K562 (cell line): ENCODE results near the gene MYL5. TPM values are rescaled to one million over a fixed set of nuclear protein-coding genes. Genes with fewer than 3 reads are reported as not detected.

Experiments used
- CBX1 ChIP-seq: sonication (generic); IDR thresholded peaks from 2 replicates; pipeline ENCODE4 v1.6.1; 2016; ENCODE audit warnings: antibody characterized with exemption, low read depth, mild to moderate bottlenecking
- CLOCK ChIP-seq: fragments of 250-450 bp; sonication (Bioruptor Pico); IDR thresholded peaks from 2 replicates; pipeline ENCODE4 v1.4.0; 2020; ENCODE audit warnings: mild to moderate bottlenecking, moderate library complexity, borderline replicate concordance
- ELF4 ChIP-seq: fragments of 450-650 bp; formaldehyde crosslinking; IDR thresholded peaks from 2 replicates; pipeline ENCODE4 v1.4.0; 2022; ENCODE audit warnings: missing genetic modification characterization
- HDAC6 ChIP-seq: IDR thresholded peaks from 2 replicates; pipeline ENCODE4 v1.6.1; 2012; ENCODE audit warnings: low read depth, mild to moderate bottlenecking, control low read depth, inconsistent platforms, low read length, moderate library complexity
- NBN ChIP-seq: fragments of 450-650 bp; IDR thresholded peaks from 2 replicates; pipeline ENCODE4 v1.6.1; 2016; ENCODE audit warnings: low read depth, mild to moderate bottlenecking
- NCOA2 ChIP-seq, 2 experiments: fragments of 450-650 bp; IDR thresholded peaks; 2 replicates each; pipeline ENCODE4 v1.6.1; 2018; ENCODE audit warnings: mild to moderate bottlenecking in 2 of 2, moderate library complexity in 1 of 2; ENCODE audit not compliant: partially characterized antibody in 2 of 2
- TCF3 ChIP-seq: sonication (generic); formaldehyde crosslinking; IDR thresholded peaks from 2 replicates; pipeline ENCODE4 v1.4.0; 2020; ENCODE audit warnings: mild to moderate bottlenecking, missing genetic modification reagents
- ZBTB11 ChIP-seq, 3 experiments: fragments of 200-800 bp in 1 of 3; fragments of 250-450 bp in 1 of 3; fragments of 450-650 bp in 1 of 3; sonication (Bioruptor Pico) in 1 of 3; sonication (Bioruptor generic) in 1 of 3; formaldehyde crosslinking in 1 of 3; IDR thresholded peaks; 2 replicates each; pipeline versions ENCODE4 v1.6.1 to v1.8.0; 2016 to 2022; ENCODE audit warnings: mild to moderate bottlenecking in 2 of 3, missing genetic modification characterization in 2 of 3, missing compliant biosample characterization in 1 of 3, moderate library complexity in 1 of 3
- ZFX ChIP-seq: sonication (generic); formaldehyde crosslinking; IDR thresholded peaks from 2 replicates; pipeline ENCODE4 v1.8.0; 2022; ENCODE audit warnings: mild to moderate bottlenecking, missing genetic modification reagents, moderate library complexity
- ZNF124 ChIP-seq: sonication (generic); formaldehyde crosslinking; IDR thresholded peaks from 2 replicates; pipeline ENCODE4 v1.8.1; 2022; ENCODE audit warnings: missing genetic modification reagents
- ZNF253 ChIP-seq: fragments of 250-450 bp; sonication (Bioruptor Pico); conservative IDR thresholded peaks from 2 replicates; pipeline ENCODE4 v1.6.1; 2021; ENCODE audit warnings: mild to moderate bottlenecking
- ZNF41 ChIP-seq: fragments of 250-450 bp; sonication (Bioruptor Pico); conservative IDR thresholded peaks from 2 replicates; pipeline ENCODE4 v1.4.0; 2020; ENCODE audit warnings: mild to moderate bottlenecking
- ZNF584 ChIP-seq: fragments of 200-800 bp; sonication (Bioruptor generic); IDR thresholded peaks from 2 replicates; pipeline ENCODE4 v1.6.1; 2016; ENCODE audit warnings: low read depth, mild to moderate bottlenecking, missing genetic modification characterization, missing compliant biosample characterization
- polyA plus RNA-seq, 8 experiments: library from polyadenylated mRNA; depleted of rRNA in 4 of 8; stranded (reverse) in 5 of 8; unstranded in 3 of 8; fragments of >200 nt; fragmentation: Nextera tagmentation in 2 of 8; fragmentation: Illumina TruSeq in 1 of 8; extraction: Ambion mirVana in 2 of 8; extraction: Trizol in 1 of 8; gene quantifications; 2 replicates each; pipeline versions ENCODE4 v1.2.1 to v1.2.3, GENCODE V29; 2011 to 2014; ENCODE audit warnings: inconsistent platforms in 1 of 8, missing spikeins in 1 of 8
- total RNA-seq, 7 experiments: library from RNA; depleted of rRNA in 6 of 7; stranded (reverse); fragments of >200 nt in 6 of 7; fragmentation: Illumina TruSeq in 2 of 7; extraction: Trizol in 2 of 7; gene quantifications; 2 replicates each; pipeline versions ENCODE4 v1.2.1 to v1.2.3, GENCODE V29; 2011 to 2021; ENCODE audit warnings: low replicate concordance in 1 of 7
- TF ChIP-seq, protein P1 (sequence below): sonication (generic); formaldehyde crosslinking; IDR thresholded peaks from 2 replicates; pipeline ENCODE4 v1.8.0; 2022; ENCODE audit warnings: mild to moderate bottlenecking, missing genetic modification reagents, borderline replicate concordance
- TF ChIP-seq, protein P2 (sequence below): sonication (generic); formaldehyde crosslinking; IDR thresholded peaks from 2 replicates; pipeline ENCODE4 v1.8.1; 2023; ENCODE audit warnings: mild to moderate bottlenecking, missing genetic modification reagents, moderate library complexity
- TF ChIP-seq, protein P3 (sequence below), 2 experiments: fragments of 250-450 bp in 1 of 2; fragments of 450-650 bp in 1 of 2; sonication (Bioruptor Pico) in 1 of 2; IDR thresholded peaks; 2 replicates each; pipeline versions ENCODE4 v1.6.1 to v1.8.0; 2016 to 2021; ENCODE audit warnings: mild to moderate bottlenecking in 2 of 2, moderate library complexity in 2 of 2, missing compliant biosample characterization in 1 of 2, missing genetic modification characterization in 1 of 2

Gene MYL5
- total and polyA plus RNA-seq, 9 of the 15 experiments (the other 6 are each of a cell fraction or from before 2014, with no cell fraction given), result 1.4 to 10.0 (median 4.1) TPM

GRCh38 chr4:673349-674091, 822 bp upstream of the MYL5 start (continued):
- no peak for TF ChIP-seq ZBTB11 (CRISPR knock-in tag; IDR thresholded peaks at IDR 0.05)
- no peak for TF ChIP-seq ZNF253
- TF ChIP-seq HDAC6, result no peak
- no peak; the same call in 1 of the 2 replicates for TF ChIP-seq ZNF584 (CRISPR knock-in tag)
- no peak for TF ChIP-seq ZNF41
- no peak for TF ChIP-seq ELF4 (CRISPR knock-in tag)
- TF ChIP-seq ZFX (CRISPR knock-in tag), result no peak
- TF ChIP-seq, protein P1, sequence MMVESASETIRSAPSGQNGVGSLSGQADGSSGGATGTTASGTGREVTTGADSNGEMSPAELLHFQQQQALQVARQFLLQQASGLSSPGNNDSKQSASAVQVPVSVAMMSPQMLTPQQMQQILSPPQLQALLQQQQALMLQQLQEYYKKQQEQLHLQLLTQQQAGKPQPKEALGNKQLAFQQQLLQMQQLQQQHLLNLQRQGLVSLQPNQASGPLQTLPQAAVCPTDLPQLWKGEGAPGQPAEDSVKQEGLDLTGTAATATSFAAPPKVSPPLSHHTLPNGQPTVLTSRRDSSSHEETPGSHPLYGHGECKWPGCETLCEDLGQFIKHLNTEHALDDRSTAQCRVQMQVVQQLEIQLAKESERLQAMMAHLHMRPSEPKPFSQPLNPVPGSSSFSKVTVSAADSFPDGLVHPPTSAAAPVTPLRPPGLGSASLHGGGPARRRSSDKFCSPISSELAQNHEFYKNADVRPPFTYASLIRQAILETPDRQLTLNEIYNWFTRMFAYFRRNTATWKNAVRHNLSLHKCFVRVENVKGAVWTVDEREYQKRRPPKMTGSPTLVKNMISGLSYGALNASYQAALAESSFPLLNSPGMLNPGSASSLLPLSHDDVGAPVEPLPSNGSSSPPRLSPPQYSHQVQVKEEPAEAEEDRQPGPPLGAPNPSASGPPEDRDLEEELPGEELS, result no peak
- TF ChIP-seq TCF3 (CRISPR knock-in tag), result no peak
- TF ChIP-seq NCOA2 (IDR thresholded peaks at IDR 0.05; ENCODE audit: partially characterized antibody in 2 of 2), result no peak
- TF ChIP-seq ZNF124 (CRISPR knock-in tag), result no peak
- TF ChIP-seq, protein P2, sequence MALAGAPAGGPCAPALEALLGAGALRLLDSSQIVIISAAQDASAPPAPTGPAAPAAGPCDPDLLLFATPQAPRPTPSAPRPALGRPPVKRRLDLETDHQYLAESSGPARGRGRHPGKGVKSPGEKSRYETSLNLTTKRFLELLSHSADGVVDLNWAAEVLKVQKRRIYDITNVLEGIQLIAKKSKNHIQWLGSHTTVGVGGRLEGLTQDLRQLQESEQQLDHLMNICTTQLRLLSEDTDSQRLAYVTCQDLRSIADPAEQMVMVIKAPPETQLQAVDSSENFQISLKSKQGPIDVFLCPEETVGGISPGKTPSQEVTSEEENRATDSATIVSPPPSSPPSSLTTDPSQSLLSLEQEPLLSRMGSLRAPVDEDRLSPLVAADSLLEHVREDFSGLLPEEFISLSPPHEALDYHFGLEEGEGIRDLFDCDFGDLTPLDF (CRISPR knock-in tag), result peak; percentile 73
- no peak for TF ChIP-seq CBX1
- no peak for TF ChIP-seq NBN
- TF ChIP-seq CLOCK, result no peak
- TF ChIP-seq, protein P3, sequence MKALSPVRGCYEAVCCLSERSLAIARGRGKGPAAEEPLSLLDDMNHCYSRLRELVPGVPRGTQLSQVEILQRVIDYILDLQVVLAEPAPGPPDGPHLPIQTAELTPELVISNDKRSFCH (CRISPR knock-in tag; IDR thresholded peaks at IDR 0.05), result no peak
- TF ChIP-seq, protein P3 (tag; IDR thresholded peaks at IDR 0.05), result no peak
